KG1 (cell line): ENCODE data around the gene PHOX2A.
A peak's percentile ranks its signal among the peaks of the same experiment; 100 is the strongest.
"Not testable (repeated sequence)": the region's sequence is repeated elsewhere in the genome, so short reads cannot be mapped to it uniquely, and the experiment has no call there.

ENCODE experiments used
- DNase-seq: peaks from one replicate; lab custom pipeline; 2025; lab: John Stamatoyannopoulos, UW

The PHOX2A gene

GRCh38 chr11:72222106-72222891 lies 21.7 kb downstream of the PHOX2A start:
- no peak for DNase-seq

- DNase-seq: no peak
Observed at GRCh38 chr11:72221386-72222075, 22.4 kb downstream of the PHOX2A start.

- DNase-seq: no peak
Observed at GRCh38 chr11:72220696-72221363, 23.1 kb downstream of the PHOX2A start.

- no peak for DNase-seq
Observed at GRCh38 chr11:72218251-72218745, 25.7 kb downstream of the PHOX2A start.

- DNase-seq: peak; percentile 67
Observed at GRCh38 chr11:72217841-72218240, 26.1 kb downstream of the PHOX2A start.

GRCh38 chr11:72216638-72217037 lies 27.3 kb downstream of the PHOX2A start, which contains the start of gene FOLR2:
Gene FOLR2, plus strand, starts transcription at chr11:72216794. Its CDS starts 1,791 bp downstream, at chr11:72218585.
- DNase-seq: no peak

GRCh38 chr11:72209101-72209500 lies 34.9 kb downstream of the PHOX2A start:
- DNase-seq: no peak

- DNase-seq: no peak
Observed at GRCh38 chr11:72208281-72208680, 35.7 kb downstream of the PHOX2A start.

GRCh38 chr11:72206794-72207193 lies 37.2 kb downstream of the PHOX2A start:
- DNase-seq: not testable (repeated sequence)

- DNase-seq: no peak
Observed at GRCh38 chr11:72204886-72205285, 39.1 kb downstream of the PHOX2A start.

- no peak for DNase-seq
Observed at GRCh38 chr11:72203163-72203562, 40.8 kb downstream of the PHOX2A start.

GRCh38 chr11:72202571-72202970 lies 41.4 kb downstream of the PHOX2A start:
- no peak for DNase-seq

GRCh38 chr11:72201445-72201844 lies 42.5 kb downstream of the PHOX2A start:
- DNase-seq: not testable (repeated sequence)

GRCh38 chr11:72195518-72196270 lies 48.3 kb downstream of the PHOX2A start:
- DNase-seq: no peak

GRCh38 chr11:72191961-72192381 lies 52.0 kb downstream of the PHOX2A start, which contains the start of gene FOLR1:
Gene FOLR1, plus strand, starts transcription at chr11:72192140. Its CDS starts 34 bp downstream, at chr11:72192174.
- no peak for DNase-seq

GRCh38 chr11:72190631-72191071 lies 53.3 kb downstream of the PHOX2A start:
- no peak for DNase-seq

- no peak for DNase-seq
Observed at GRCh38 chr11:72189455-72190250, 54.3 kb downstream of the PHOX2A start.
